Measurements from ENCODE around the gene TECPR1. TPM values are rescaled to one million over a fixed set of nuclear protein-coding genes. Genes with fewer than 3 reads are reported as not detected.

Gene TECPR1
- total RNA-seq, 1 donor from 2014 or later: 50.1 TPM

GRCh38 chr7:98213888-98214810 is 37.9 kb downstream of the TECPR1 start:
- Histone ChIP-seq H3K4me3 (no peak overlapping the region), H3K36me3 (peaks cover 29% of the 10 kb centered on the region), H3K27me3 (ENCODE audit: low read depth) (no peaks in the 10 kb centered on the region), H3K4me1 (no peaks in the 10 kb centered on the region), H3K9me3 (no peaks in the 10 kb centered on the region), H3K27ac (no peak overlapping the region)
- peak; percentile 39 for DNase-seq
- TF ChIP-seq CTCF (IDR thresholded peaks at IDR 0.05): no peak
- intact Hi-C loops (cut with DNase I): no loop called here
- no peak for ATAC-seq

- H3K9me3 ChIP-seq: no peaks in the 10 kb centered on the region
- ATAC-seq: peak in 1 of 2 donors; percentile 3
- no peak overlapping the region for H3K27ac ChIP-seq
- H3K27me3 ChIP-seq (ENCODE audit: low read depth): no peaks in the 10 kb centered on the region
- H3K4me3 ChIP-seq: no peak overlapping the region
- H3K4me1 ChIP-seq: no peaks in the 10 kb centered on the region
- intact Hi-C loops (cut with DNase I): no loop called here
- peak; percentile 30 for DNase-seq
- no peak for TF ChIP-seq CTCF (IDR thresholded peaks at IDR 0.05)
- peaks cover 29% of the 10 kb centered on the region for H3K36me3 ChIP-seq
Observed at GRCh38 chr7:98213296-98213887, 38.6 kb downstream of the TECPR1 start.

GRCh38 chr7:98212532-98213041 is 39.4 kb downstream of the TECPR1 start:
- Histone ChIP-seq H3K4me3 (no peak overlapping the region), H3K27me3 (ENCODE audit: low read depth) (no peaks in the 10 kb centered on the region), H3K36me3 (peaks cover 23% of the 10 kb centered on the region), H3K27ac (no peak overlapping the region), H3K9me3 (no peaks in the 10 kb centered on the region), H3K4me1 (no peaks in the 10 kb centered on the region)
- TF ChIP-seq CTCF (IDR thresholded peaks at IDR 0.05): no peak
- no peak for ATAC-seq
- intact Hi-C loops (cut with DNase I): no loop called here
- DNase-seq: peak; percentile 42

GRCh38 chr7:98211676-98212531 is 40.1 kb downstream of the TECPR1 start:
- Histone ChIP-seq H3K4me3 (peak overlapping the region; percentile 27), H3K4me1 (no peaks in the 10 kb centered on the region), H3K27me3 (ENCODE audit: low read depth) (no peaks in the 10 kb centered on the region), H3K27ac (peak overlapping the region; percentile 6), H3K9me3 (no peaks in the 10 kb centered on the region), H3K36me3 (peaks cover 21% of the 10 kb centered on the region)
- intact Hi-C loops (cut with DNase I): no loop called here
- DNase-seq: peak; percentile 47
- ATAC-seq: peak; percentile 22 to 25
- no peak for TF ChIP-seq CTCF (IDR thresholded peaks at IDR 0.05)

- no peak for TF ChIP-seq CTCF (IDR thresholded peaks at IDR 0.05)
- Histone ChIP-seq H3K4me3 (peak within 1 kb of the TSS; percentile 30), H3K9me3 (no peaks in the 10 kb centered on the region), H3K4me1 (no peaks in the 10 kb centered on the region), H3K36me3 (peaks cover 21% of the 10 kb centered on the region), H3K27ac (peak within 1 kb of the TSS; percentile 6), H3K27me3 (ENCODE audit: low read depth) (no peaks in the 10 kb centered on the region)
- ATAC-seq (peak; percentile 63 to 64), DNase-seq (peak; percentile 73)
- intact Hi-C loops (cut with DNase I): no loop called here
Observed at GRCh38 chr7:98211221-98211675, 40.8 kb downstream of the TECPR1 start, which contains the start of gene BHLHA15. TSS of gene BHLHA15 (plus strand) at chr7:98211439. CDS start at chr7:98212310, 871 bp downstream.
